WTC11 (cell line): ENCODE data around the gene POC5.

Source experiments
- ATF3 ChIP-seq: sonication (generic); formaldehyde crosslinking; conservative IDR thresholded peaks from 2 replicates; pipeline ENCODE4 v1.8.1; 2022; ENCODE audit warnings: mild to moderate bottlenecking, missing genetic modification reagents
- FOXJ3 ChIP-seq: sonication (generic); formaldehyde crosslinking; IDR thresholded peaks from 2 replicates; pipeline ENCODE4 v1.9.0; 2021; ENCODE audit warnings: missing genetic modification reagents, mild to moderate bottlenecking, borderline replicate concordance
- JUN ChIP-seq: sonication (generic); formaldehyde crosslinking; IDR thresholded peaks from 2 replicates; pipeline ENCODE4 v1.8.0; 2023; ENCODE audit warnings: mild to moderate bottlenecking, missing genetic modification reagents
- SMAD3 ChIP-seq: sonication (generic); formaldehyde crosslinking; IDR thresholded peaks from 2 replicates; pipeline ENCODE4 v1.8.0; 2022; ENCODE audit warnings: missing genetic modification reagents, mild to moderate bottlenecking, borderline replicate concordance
- TCF7 ChIP-seq: sonication (generic); formaldehyde crosslinking; IDR thresholded peaks from 2 replicates; pipeline ENCODE4 v1.8.0; 2022; ENCODE audit warnings: mild to moderate bottlenecking, low read depth, missing genetic modification reagents, moderate library complexity

- TF ChIP-seq FOXJ3: no peak
- no peak for TF ChIP-seq ATF3 (CRISPR knock-in tag)
- no peak for TF ChIP-seq TCF7 (CRISPR knock-in tag)
- TF ChIP-seq JUN: no peak
- TF ChIP-seq SMAD3: no peak
These were observed at the start of gene POC5 for GRCh38 chr5:75717082-75717922.
